OCI-LY3 (cell line): ENCODE data around the gene SYCP1.

Experiments
- H2AFZ ChIP-seq: fragments of 200-600, 300-600 bp; shearing (Covaris generic); 2 replicates; pipeline ENCODE4 v1.6.0; 2014; ENCODE audit warnings: antibody characterized with exemption, low read depth, low read length
- H3K27ac ChIP-seq: fragments of 200-600, 300-600 bp; sonication (generic); 2 replicates; pipeline ENCODE4 v1.5.1; 2014; ENCODE audit warnings: mild to moderate bottlenecking, low read length, moderate library complexity, mixed read lengths
- H3K27me3 ChIP-seq: fragments of 200-600, 300-600 bp; sonication (generic); 2 replicates; pipeline ENCODE4 v1.6.1; 2014; ENCODE audit warnings: low read depth, low read length, mixed read lengths
- H3K36me3 ChIP-seq: fragments of 200-600, 300-600 bp; sonication (generic); replicated peaks from 2 replicates; pipeline ENCODE3; 2014; ENCODE audit warnings: low read depth, low read length, mixed read lengths
- H3K4me1 ChIP-seq: fragments of 300-600, 200-600 bp; sonication (generic); 2 replicates; pipeline ENCODE4 v1.6.1; 2014; ENCODE audit warnings: low read length, mixed read lengths
- H3K4me2 ChIP-seq: fragments of 200-600, 300-600 bp; sonication (generic); 2 replicates; pipeline ENCODE4 v1.6.1; 2014; ENCODE audit warnings: low read length, mixed read lengths
- H3K4me3 ChIP-seq: fragments of 300-600, 200-600 bp; sonication (generic); 2 replicates; pipeline ENCODE4 v1.5.1; 2014; ENCODE audit warnings: antibody characterized with exemption, mild to moderate bottlenecking, low read length, moderate library complexity
- H3K79me2 ChIP-seq: fragments of 300-600, 200-600 bp; shearing (Covaris generic); 2 replicates; pipeline ENCODE4 v1.6.1; 2014; ENCODE audit warnings: mild to moderate bottlenecking, low read length, mixed read lengths
- H3K9ac ChIP-seq: fragments of 300-600, 200-600 bp; shearing (Covaris generic); 2 replicates; pipeline ENCODE4 v1.6.0; 2014; ENCODE audit warnings: mild to moderate bottlenecking, low read length, moderate library complexity
- H3K9me3 ChIP-seq: fragments of 200-600, 300-600 bp; shearing (Covaris generic); 2 replicates; pipeline ENCODE4 v1.6.1; 2014; ENCODE audit warnings: low read length, mixed read lengths; ENCODE audit not compliant: insufficient read depth
- H4K20me1 ChIP-seq: fragments of 200-600, 300-600 bp; sonication (generic); 2 replicates; pipeline ENCODE4 v1.6.1; 2016; ENCODE audit warnings: low read length, mixed read lengths; ENCODE audit not compliant: insufficient read depth
- EZH2phosphoT487 ChIP-seq: fragments of 200-600 bp; shearing (Covaris generic); IDR thresholded peaks from 2 replicates; pipeline ENCODE4 v1.6.1; 2018; ENCODE audit warnings: antibody characterized with exemption, mixed run types, low read depth
- TF ChIP-seq, protein P1 (sequence below): fragments of 200-600, 300-600 bp; sonication (generic); IDR thresholded peaks from 2 replicates; pipeline ENCODE4 v1.5.1; 2014; ENCODE audit warnings: antibody characterized with exemption, low read length, low read depth

Gene SYCP1

DNA sequence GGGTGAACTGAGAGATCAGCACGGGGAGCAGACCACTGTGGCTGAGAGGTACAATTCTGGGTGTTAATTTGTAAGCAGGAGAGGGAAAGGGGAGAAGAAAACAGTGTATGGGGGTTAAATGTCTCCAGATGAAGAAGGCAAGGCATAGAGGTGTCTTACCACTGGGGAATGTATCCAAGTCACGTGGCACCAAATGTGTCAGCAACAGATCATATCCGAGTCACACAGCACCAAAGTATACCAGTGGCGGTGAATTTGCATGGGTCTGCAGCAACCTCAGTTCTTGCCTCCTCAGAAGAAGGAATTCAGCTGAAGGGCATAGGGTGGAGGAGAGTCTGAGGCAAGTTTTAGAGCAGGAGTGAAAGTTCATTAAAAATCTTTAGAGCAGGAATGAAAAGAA is 21.2 kb upstream of the SYCP1 start:
- Histone ChIP-seq H2AFZ (no peak overlapping the region), H3K79me2 (no peaks in the 10 kb centered on the region), H3K27ac (no peak overlapping the region), H3K4me2 (no peak overlapping the region), H3K4me3 (no peak overlapping the region), H3K27me3 (no peaks in the 10 kb centered on the region), H3K9ac (no peak overlapping the region), H3K36me3 (no peaks in the 10 kb centered on the region), H3K4me1 (no peaks in the 10 kb centered on the region), H4K20me1 (no peaks in the 10 kb centered on the region), H3K9me3 (no peaks in the 10 kb centered on the region)
- TF ChIP-seq, protein P1, sequence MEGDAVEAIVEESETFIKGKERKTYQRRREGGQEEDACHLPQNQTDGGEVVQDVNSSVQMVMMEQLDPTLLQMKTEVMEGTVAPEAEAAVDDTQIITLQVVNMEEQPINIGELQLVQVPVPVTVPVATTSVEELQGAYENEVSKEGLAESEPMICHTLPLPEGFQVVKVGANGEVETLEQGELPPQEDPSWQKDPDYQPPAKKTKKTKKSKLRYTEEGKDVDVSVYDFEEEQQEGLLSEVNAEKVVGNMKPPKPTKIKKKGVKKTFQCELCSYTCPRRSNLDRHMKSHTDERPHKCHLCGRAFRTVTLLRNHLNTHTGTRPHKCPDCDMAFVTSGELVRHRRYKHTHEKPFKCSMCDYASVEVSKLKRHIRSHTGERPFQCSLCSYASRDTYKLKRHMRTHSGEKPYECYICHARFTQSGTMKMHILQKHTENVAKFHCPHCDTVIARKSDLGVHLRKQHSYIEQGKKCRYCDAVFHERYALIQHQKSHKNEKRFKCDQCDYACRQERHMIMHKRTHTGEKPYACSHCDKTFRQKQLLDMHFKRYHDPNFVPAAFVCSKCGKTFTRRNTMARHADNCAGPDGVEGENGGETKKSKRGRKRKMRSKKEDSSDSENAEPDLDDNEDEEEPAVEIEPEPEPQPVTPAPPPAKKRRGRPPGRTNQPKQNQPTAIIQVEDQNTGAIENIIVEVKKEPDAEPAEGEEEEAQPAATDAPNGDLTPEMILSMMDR = no peak
- no peak for TF ChIP-seq EZH2phosphoT487

DNA sequence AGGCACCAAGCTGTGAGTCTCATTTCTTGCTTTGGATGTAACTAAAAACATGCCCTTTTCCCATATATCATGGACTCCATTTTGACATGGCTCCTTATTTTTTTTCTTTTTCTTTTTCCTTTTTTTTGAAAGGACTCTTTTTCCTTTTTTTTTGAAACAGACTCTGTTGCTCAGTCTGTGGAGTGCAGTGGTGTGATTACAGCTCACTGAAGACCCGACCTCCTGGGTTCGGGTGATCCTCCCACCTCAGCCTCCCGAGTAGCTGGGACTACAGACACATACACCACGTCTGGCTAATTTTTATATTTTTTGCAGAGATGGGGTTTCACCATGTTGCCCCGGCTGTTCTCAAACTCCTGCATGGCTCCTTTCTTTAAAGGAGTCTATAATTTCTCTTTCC is 10.4 kb upstream of the SYCP1 start:
- H3K27me3 ChIP-seq = no peaks in the 10 kb centered on the region
- no peaks in the 10 kb centered on the region for H3K79me2 ChIP-seq
- H3K4me3 ChIP-seq = no peak overlapping the region
- H2AFZ ChIP-seq = no peak overlapping the region
- no peaks in the 10 kb centered on the region for H4K20me1 ChIP-seq
- H3K4me2 ChIP-seq = no peak overlapping the region
- no peaks in the 10 kb centered on the region for H3K9me3 ChIP-seq
- no peak for TF ChIP-seq EZH2phosphoT487
- TF ChIP-seq, protein P1 = no peak
- H3K36me3 ChIP-seq = no peaks in the 10 kb centered on the region
- no peaks in the 10 kb centered on the region for H3K4me1 ChIP-seq
- no peak overlapping the region for H3K27ac ChIP-seq
- no peak overlapping the region for H3K9ac ChIP-seq

DNA sequence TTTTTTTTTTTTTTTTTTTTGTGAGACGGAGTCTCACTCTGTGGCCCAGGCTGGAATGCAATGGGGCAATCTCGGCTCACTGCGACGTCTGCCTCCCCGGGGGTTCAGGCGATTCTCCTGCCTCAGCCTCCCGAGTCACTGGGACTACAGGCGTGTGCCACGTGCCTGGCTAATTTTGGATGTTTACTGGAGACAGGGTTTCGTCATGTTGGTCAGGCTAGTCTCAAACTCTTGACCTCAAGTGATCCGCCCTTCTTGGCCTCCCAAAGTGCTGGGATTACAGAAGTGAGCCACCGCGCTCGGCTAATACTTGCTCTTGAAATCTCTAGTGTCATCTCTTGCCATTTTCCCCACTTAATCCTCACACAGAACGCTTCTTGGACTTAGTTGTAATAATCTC is 1.1 kb upstream of the SYCP1 start:
- Histone ChIP-seq H3K27ac (no peak overlapping the region), H3K4me1 (no peaks in the 10 kb centered on the region), H3K9me3 (no peaks in the 10 kb centered on the region), H3K36me3 (no peaks in the 10 kb centered on the region), H3K4me3 (no peak overlapping the region), H2AFZ (no peak overlapping the region), H4K20me1 (no peaks in the 10 kb centered on the region), H3K27me3 (no peaks in the 10 kb centered on the region), H3K79me2 (no peaks in the 10 kb centered on the region), H3K9ac (no peak overlapping the region), H3K4me2 (no peak overlapping the region)
- TF ChIP-seq EZH2phosphoT487 = no peak
- TF ChIP-seq, protein P1 = no peak

DNA sequence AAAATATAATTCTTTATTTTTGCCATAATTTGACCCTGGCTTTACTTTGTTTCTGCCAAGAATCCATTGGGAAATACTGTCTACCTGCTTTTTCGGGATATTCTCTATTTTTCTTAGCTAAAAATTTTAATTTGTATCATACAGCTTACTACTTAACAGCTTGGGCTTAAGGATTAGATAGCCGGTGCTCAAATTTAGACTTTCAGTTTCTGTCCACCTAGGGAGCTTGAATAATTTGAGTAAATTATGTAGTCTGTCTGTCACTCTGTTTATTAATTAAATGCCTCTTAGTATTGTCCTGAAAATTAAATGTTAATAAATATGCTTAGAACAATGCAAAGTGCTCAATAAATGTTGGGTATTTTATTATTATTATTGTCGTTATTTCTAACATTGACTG is 6.7 kb downstream of the SYCP1 start:
- Histone ChIP-seq H3K9ac (no peak overlapping the region), H3K27me3 (no peaks in the 10 kb centered on the region), H3K27ac (no peak overlapping the region), H2AFZ (no peak overlapping the region), H4K20me1 (no peaks in the 10 kb centered on the region), H3K36me3 (no peaks in the 10 kb centered on the region), H3K4me1 (no peaks in the 10 kb centered on the region), H3K4me2 (no peak overlapping the region), H3K4me3 (no peak overlapping the region), H3K9me3 (no peaks in the 10 kb centered on the region), H3K79me2 (no peaks in the 10 kb centered on the region)
- no peak for TF ChIP-seq EZH2phosphoT487
- TF ChIP-seq, protein P1 = no peak
